Activated CD8-positive, alpha-beta memory T cell treated with anti-CD3 and anti-CD28 coated beads, Interleukin-2, amount 50 U/mL, for 1 hour (primary cell): ENCODE results near the gene AOPEP.

Source experiments
- DNase-seq: peaks from one replicate; pipeline ENCODE4 v3.0.0-alpha.2; 2020; ENCODE audit errors: extremely low read depth

AOPEP gene

GRCh38 chr9:95096381-95096780 is 369.9 kb downstream of the AOPEP start:
- DNase-seq: no peak

- no peak for DNase-seq
These were observed 370.3 kb downstream of the AOPEP start for GRCh38 chr9:95096807-95097206.

GRCh38 chr9:95097279-95097678 is 370.8 kb downstream of the AOPEP start:
- DNase-seq: no peak

GRCh38 chr9:95098391-95098921 is 372.0 kb downstream of the AOPEP start:
- no peak for DNase-seq

- DNase-seq: no peak
These were observed 373.0 kb downstream of the AOPEP start for GRCh38 chr9:95099321-95100070.

GRCh38 chr9:95100071-95100627 is 373.6 kb downstream of the AOPEP start:
- DNase-seq: no peak

GRCh38 chr9:95101326-95101725 is 374.8 kb downstream of the AOPEP start:
- no peak for DNase-seq

- DNase-seq: no peak
These were observed 375.5 kb downstream of the AOPEP start for GRCh38 chr9:95102001-95102433.

GRCh38 chr9:95102572-95102971 is 376.1 kb downstream of the AOPEP start:
- no peak for DNase-seq

GRCh38 chr9:95103281-95103771 is 376.8 kb downstream of the AOPEP start:
- no peak for DNase-seq

- DNase-seq: no peak
These were observed 377.5 kb downstream of the AOPEP start for GRCh38 chr9:95103871-95104580.

- no peak for DNase-seq
These were observed 378.1 kb downstream of the AOPEP start for GRCh38 chr9:95104581-95104960.

- no peak for DNase-seq
These were observed 378.5 kb downstream of the AOPEP start for GRCh38 chr9:95104980-95105379.

GRCh38 chr9:95105519-95106287 is 379.2 kb downstream of the AOPEP start:
- DNase-seq: no peak

- DNase-seq: no peak
These were observed 380.7 kb downstream of the AOPEP start for GRCh38 chr9:95107001-95107749.

GRCh38 chr9:95107976-95108375 is 381.5 kb downstream of the AOPEP start:
- no peak for DNase-seq

GRCh38 chr9:95108777-95109176 is 382.3 kb downstream of the AOPEP start:
- no peak for DNase-seq

- DNase-seq: no peak
These were observed 383.0 kb downstream of the AOPEP start for GRCh38 chr9:95109456-95109855.

GRCh38 chr9:95110921-95111525 is 384.5 kb downstream of the AOPEP start:
- no peak for DNase-seq

GRCh38 chr9:95111716-95112115 is 385.2 kb downstream of the AOPEP start:
- DNase-seq: no peak
